Left forelimb (tissue), 1 donor: ENCODE data around the gene OR6B1.

Experiments used
- DNase-seq: peaks from one replicate; pipeline ENCODE4 v3.0.0-alpha.2; 2018; ENCODE audit warnings: low spot score

Gene OR6B1

DNA sequence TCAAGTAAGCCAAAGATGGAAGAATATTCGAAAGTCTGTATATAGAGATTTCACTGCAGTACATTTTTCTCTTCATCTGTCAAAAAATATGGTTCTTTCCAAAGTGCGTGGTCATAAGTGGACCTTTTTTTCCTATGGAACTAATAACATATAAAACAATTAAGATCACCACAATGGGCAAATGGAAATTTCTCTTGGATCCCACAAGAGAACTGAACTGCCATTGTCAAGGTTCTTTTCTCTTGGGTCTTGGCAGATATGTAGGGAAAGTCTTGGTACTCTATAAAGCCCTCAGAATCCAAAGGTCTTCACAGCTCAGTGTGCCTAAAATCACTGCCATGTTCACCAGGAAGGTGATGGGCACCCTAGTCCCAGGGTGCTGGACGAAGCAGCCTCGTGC lies at the start of gene OR6B1:
Gene OR6B1, plus strand, starts transcription at position 301 of the 400 bp plus-strand sequence. CDS start 3,677 bp downstream, outside the sequence.
- no peak for DNase-seq

DNA sequence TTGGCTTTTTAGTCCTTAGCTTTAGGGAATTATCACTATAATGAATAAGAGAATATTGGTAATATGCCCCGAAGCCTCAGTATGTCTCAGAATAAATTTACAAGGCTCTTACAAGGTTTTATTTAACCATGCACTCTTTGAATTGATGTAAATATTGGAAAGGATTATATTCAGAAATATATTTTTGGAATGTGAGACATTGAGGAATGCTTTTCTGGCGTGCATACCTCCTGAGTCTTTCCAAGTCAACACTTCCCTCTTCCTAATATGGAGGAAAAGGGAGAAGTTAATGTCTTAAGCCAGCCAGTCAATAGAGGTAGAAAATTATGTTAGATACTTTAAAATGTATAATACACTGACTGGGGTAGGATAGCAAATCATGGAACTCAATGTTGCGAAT lies 46.7 kb upstream of the OR6B1 start:
- DNase-seq = no peak

DNA sequence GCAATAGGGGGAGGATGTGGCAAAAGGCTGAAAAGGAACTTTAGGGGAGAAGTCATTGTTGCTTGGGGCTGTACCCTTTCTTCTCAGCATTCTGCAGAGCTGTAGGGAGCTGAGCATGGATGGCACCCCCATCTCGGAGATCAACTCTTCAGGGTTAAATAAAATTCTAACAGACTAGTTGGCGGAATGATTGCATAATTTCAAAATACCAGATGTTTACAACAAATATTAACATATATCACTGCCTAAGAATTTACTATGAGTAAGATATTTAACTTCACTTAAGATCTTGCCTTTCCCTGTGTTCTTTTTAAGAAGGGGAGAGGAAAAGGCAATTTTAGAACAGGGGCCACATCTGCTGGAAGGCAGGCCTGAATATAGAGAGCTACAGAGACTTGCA lies 46.0 kb upstream of the OR6B1 start:
- no peak for DNase-seq

DNA sequence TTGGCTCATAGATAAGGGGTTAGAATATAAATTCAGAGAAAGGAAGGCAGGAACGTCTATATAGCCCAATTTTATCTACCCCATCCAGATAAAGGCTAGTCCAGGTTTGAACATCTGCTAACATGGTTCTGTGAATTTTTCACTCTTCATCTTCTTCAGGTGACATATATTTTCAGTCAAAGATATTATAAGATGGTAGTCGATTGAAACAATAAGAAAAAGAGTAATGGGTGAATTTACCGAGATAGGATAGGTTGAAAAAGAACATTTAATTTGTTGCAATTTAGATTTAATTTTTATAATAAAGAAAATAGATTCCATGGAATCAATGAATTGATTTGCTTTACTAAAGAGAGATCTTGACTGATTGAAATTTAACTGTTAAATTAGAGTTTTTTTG lies 45.6 kb upstream of the OR6B1 start, which contains the start of gene OR2F1:
Gene OR2F1, plus strand, starts transcription at position 301 of the 400 bp plus-strand sequence. CDS start 5,127 bp downstream, outside the sequence.
- DNase-seq = no peak

DNA sequence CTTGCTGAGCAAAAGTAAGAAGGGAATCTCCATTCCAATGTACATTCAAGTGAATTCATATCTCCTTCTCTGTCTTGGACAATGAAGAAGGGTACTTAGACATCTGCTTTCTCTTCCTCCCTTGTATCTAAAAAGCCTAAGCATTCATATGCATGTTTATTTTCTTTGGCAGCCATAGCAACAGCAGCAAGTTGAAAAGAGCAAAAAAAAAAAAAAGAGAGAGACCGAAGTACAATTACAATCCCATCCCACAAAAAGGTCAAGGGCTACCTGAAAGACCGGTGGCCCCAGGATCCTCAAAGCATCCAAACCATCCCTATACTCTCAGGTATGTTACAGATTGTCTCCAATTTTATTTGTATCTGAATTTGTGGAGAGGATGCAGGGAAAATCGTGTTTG lies 41.3 kb upstream of the OR6B1 start:
- DNase-seq = no peak

DNA sequence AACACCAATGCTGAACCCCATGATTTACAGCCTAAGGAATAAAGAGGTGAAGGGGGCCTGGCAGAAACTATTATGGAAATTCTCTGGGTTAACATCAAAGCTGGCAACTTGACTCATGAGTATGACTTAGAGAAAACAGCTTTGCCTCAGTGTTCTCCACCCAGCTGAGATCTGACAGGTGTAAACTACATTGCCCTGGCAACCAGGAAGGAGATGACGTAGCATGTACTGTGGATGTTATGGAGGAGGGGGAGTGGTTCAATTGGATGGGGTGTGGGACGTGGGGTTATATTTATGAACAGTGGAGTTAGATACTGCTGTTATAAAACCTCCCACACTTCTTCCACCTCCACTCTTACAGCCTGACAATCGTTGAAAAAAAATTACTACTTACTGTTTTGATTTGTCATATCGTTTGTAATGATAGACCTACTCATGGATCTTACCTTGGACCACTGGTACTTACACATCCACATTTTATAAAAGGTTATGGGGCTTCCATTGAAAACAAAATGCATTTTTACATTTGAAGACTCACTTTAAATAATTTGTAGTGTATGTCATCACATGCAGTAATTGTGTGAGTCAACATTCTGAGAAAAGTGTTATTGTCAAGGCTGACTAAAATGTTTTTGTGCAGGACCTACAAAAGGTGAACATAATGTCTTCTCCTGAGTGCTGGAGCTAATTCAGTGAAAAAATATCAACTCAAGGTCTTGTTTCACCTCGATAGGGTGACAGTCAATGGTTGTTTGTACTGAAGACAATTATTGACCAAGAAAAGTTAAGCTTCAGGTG lies 39.1 kb upstream of the OR6B1 start:
- DNase-seq = no peak

DNA sequence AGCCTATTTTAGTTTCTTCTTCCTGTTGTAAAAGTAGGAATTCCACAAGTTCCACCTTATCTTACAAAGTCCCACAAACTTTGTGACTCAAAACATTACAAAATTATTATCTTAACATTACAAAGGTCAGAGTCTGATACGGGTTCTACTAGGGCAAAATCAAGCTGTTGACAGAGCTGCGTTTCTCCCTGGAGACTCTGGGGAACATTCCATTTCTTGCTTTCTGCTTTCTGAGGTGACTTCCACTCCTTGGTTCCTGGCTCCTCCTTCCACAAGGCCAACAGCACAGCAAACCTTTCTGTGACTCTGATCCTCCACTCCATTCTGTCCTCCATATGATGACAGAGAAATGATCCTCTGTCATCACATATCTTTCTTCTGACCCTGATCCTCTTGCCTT lies 34.8 kb upstream of the OR6B1 start:
- DNase-seq = no peak

DNA sequence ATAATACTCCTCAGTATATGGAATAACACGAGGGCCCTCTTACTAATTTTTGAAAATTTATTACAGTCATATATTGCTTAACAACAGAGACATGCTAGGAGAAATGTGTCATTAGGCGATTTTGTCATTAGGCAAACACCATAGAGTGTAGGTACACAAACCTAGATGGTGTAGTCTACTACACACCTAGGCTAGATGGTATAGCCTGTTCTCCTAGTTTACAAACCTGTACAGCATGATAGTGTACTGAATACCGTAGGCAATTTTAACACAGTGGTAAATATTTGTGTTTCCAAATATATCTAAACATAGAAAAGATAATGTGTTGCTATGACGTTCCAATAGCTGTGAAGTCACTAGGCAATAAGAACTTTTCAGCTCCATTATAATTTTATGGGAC lies 32.7 kb upstream of the OR6B1 start:
- DNase-seq = no peak

DNA sequence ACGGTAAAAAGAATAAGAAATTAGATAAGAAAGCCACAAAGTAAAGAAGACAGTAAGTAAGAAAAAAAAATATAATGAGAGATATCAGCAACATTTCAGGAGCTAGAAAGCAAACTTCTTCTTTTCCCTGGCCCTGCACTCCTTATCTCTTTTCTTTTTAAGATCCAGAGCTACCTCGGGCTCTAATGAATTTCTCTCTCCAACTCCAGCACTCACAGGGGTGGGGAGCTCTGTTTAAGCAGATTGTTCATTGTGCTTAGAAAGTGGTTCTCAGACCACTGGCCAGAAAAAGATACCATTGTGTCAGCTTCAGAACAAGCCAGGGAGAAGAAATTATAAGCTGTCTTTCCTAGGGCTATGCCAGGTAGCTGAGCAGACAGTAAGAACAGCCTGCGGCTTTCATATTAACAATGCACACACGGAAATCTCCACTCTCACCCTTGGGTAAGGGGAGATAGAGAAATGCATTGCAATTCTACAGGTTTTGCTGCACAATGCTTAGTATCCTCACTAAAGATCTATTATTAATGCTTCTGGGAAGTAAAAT lies 26.2 kb upstream of the OR6B1 start:
- no peak for DNase-seq

DNA sequence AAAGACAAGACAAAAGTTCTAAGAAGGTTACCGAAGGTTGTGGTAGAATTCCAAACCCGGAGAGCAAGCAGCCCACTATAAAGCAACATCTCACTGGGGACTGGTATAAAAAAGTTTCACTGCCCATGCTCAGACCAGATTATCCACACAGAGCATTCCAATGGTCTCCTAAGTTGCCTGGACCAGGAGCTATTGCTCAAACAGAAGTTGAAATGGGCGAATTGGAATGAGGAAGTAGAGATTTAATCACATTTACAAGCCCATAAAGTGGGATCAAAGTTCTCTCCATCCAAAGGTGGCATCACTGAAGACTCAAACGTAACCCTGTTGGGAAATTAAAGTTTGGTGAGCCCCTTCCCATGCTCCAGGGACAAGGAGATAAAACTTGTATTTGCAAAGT lies 25.7 kb upstream of the OR6B1 start:
- no peak for DNase-seq

DNA sequence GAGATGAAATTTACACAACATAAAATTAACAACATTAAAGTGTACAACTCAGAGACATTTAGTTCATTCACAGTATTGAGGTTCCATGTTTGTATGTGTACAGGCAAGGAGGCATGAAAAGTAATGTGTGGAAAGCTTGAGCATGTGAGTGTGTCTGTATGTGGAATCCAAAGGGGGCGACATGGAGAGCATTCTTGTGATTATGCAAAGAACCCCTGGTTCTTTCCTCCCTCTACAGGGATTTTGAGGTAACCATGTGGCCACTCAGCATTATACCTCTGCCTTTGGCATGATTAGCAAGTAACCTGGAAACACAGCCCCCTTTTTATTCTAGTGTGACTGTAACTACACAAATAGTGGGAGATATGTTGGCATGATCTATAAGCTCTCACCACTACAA lies 24.5 kb upstream of the OR6B1 start:
- DNase-seq = no peak

DNA sequence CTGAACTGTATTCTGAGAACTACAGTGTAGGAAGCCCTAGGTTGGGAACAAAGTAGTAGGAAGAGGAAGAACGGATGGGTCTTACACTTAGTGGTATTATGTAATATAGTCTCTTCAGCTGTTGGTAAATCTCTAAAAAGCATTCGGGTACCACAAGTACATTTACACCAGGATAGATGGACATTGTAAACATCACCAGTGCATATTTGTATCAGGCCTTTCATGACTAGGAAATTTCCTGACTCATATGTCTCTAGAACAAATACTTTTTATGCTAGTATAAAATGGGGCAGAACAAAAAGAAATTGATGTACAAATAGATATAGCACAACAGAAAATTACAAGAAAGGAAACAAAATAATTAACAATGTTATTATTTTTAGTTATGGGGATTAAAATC lies 21.5 kb upstream of the OR6B1 start:
- no peak for DNase-seq

DNA sequence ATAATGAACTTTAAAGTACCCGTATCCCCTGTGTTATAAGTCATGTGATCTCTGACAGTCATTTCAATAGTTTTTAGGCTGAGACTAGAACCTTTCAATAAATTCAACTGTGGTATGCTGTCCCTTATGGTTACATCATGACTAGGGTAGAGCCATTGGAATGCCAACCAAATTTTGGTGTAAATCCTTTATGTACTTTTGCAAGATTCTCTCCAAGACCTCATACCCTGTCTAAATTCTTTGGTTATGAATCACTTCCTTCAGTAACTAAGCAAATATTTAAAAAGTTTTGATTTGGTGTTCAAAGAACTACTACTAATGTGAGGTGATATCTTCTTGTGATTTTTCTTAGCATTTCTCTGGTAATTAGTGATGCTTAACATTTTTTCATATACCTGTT lies 20.8 kb upstream of the OR6B1 start:
- DNase-seq = no peak

DNA sequence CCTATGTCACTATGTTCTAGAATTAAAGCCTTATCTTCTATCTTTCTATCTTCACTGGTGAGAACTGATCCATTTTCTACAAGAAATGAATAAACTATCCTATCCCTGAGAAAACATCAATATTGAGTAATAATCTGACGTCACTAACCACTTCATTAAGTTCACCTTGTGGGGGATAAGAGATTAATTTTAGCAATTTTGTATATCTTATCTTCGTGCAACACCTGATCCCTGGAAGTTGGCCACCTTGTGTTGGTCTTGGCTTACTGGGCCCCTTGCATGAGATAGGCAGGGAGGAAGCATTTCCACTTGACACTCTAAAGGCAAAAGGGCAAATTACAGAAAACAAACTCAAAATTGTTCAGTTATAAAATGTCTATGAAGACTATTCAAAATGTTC lies 20.1 kb upstream of the OR6B1 start:
- DNase-seq = no peak

DNA sequence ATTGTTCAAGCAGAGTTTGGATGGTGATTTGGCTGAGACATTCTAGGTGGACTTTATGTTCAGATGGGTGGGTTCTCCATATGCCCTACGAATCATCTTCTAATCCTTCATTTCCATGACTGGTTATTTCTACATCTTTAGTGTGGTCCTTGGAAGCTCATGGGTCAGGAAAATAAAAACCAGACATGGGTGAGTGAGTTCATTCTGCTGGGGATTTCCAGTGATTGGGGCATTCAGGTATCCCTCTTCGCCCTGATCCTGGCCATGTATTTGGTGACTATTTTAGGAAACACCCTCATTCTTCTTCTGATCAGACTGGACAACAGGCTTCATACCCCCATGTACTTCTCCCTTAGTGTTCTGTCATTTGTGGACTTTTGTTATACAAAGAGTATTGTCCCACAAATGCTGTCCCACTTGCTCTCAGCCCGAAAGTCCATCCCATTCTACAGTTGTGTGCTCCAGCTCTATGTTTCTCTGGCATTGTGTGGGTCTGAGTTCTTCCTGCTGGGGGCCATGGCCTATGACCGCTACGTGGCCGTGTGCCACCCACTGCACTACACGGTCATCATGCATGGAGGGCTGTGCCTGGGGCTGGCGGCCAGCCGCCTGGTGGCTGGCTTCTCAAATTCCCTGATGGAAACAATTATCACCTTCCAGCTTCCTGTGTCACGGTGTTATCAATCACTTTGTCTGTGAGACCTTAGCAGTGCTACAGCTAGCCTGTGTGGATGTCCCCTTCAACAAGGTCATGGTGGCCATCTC lies 19.2 kb upstream of the OR6B1 start:
- no peak for DNase-seq

DNA sequence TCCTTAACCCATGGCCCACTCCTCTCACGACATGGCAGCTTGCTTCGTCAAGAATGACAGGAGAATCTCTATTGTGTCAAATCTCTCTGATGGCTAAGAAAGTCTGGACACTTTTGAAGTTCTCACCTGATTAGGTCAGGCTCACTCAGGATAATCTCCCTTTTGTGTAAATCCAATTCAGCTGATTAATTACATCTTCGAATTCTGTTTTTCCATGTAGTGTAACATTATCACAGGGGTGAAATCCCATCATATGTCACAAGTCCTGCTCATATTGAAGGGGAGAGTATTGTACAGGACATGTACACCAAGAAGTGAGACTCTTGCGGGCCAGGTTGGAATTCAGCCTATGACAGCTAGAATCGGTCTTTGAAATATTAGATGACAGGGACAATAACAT lies 16.2 kb upstream of the OR6B1 start:
- DNase-seq = no peak

DNA sequence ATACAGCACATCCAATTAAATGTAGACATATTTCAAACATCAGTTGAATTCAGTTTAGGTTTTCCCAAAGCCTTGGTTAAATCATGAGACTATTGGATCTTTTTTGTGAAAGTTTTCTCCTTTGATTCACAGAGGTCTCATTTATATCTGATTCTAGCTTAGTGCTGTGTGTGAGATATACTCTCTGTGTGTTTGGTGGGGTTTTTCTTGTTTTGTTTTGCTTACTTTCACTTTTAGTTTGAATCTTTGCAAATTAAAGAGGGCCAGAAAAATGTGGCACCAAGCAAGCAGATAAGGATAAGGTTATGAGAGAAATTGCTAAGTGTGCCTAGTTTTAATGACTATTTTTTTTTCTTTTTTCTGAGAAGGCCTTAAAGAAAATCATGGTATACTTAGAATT lies 12.6 kb upstream of the OR6B1 start:
- DNase-seq = no peak

DNA sequence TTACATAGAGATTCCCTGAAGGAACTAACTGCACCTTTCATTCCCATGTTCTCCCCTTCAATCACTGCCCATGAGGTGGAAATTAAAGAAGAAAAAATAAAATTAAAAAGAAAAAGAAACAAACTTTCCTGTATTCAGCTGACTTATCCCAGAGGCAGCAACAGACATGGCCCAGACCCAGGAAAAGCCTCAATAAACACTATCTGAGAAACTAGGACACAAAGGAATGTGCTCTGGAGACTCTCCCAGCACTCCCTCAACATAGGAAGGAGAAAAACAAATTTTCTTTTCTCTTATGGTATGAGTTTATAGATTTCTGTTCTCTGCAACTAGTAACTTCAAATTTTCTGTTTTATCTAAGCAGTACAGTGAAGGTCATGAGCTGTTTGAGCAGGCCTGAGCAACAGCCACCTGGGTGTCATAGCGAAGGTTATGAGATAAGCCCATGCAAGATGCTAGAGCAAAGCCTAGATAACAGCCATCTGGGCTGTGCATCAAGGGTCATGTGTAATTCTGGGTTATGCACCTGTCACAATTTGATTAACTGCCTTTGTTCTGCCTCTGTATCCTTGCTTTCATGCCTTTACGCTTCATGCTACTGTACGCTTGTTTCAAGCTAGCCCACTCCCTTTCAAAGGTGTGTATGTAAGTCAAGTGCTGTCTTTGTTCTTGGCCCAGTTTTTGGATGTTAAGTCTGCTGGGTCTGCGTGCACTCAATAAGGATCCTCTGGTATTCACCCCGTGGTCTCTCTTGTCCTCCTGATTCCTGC lies 11.0 kb upstream of the OR6B1 start:
- DNase-seq = no peak

DNA sequence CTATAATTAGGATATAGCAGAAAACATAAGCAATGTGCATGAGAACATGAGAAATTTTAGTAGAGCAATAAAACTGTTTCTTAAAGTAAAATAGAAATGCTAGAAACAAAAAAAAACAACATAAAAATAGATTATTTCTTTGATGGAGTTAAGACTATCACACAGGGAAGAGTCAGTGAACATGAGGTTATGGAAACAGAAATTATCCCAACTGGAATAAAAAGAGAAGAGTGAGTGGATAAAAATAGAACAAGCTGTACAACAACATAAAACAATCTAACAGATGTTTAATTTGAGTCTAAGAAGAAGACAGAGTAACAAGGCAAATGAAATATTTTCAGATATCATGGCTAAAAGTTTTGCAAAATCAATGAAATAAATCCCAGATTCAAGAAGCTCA lies 7.5 kb upstream of the OR6B1 start:
- DNase-seq = no peak

DNA sequence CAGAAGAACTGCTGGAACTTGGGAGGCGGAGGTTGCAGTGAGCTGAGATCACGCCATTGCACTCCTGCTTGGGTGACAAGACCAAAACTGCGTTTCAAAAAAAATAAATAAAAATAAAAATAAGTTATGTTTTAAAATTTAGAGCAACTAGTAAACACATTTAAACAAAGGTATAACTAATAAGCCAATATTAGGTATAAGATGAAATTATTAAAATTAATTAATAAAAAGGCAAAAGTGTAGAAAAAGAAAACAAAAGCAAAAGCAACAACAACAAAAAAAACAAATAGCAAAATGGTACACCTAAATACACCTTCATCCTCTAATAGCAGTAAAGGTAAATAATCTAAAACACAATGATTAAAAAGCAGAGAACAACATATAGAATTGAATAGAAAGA lies 6.2 kb upstream of the OR6B1 start:
- no peak for DNase-seq

DNA sequence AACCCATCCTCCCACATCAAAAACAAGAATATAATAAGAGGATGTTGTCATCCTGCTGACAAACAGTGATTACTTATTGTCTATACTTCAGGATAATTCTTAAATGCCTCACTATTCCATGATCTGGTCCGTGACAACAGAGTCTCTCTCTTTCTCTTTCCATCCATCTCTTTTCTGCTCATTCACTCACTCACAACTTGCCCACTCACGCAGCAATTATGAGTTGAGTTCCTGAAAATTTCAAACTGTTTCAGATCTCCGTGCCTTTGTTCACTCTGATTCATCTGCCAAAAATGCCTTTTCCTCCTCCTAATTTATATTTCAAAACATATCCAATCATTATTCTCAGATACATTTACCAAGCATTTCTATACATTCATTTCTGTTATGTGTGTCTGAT lies 1.4 kb downstream of the OR6B1 start:
- DNase-seq = no peak

DNA sequence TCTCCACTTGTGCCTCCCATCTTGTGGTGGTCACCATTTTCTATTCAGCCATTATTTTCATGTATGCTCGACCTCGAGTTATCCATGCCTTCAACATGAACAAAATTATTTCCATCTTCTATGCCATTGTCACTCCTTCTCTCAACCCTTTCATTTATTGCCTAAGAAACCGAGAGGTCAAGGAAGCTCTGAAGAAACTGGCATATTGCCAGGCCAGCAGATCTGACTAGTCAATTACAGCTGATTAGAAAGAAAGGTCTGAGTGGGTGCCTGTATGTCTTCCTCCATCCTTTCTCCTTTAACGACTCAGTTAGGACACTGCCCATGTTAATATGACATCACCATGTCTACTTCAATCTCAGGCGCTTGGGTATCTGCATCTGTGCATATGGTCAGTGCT lies 4.6 kb downstream of the OR6B1 start:
- DNase-seq = no peak
